ENCODE measurements around the gene MGLL. TPM values are rescaled to one million over a fixed set of nuclear protein-coding genes. Genes with fewer than 3 reads are reported as not detected.

The MGLL gene
- total RNA-seq, 1 donor from 2014 or later, result 9.4 TPM

- DNase-seq (ENCODE audit: extremely low spot score, unreplicated experiment), result no peak
- TF ChIP-seq CTCF (conservative IDR thresholded peaks at IDR 0.05), result no peak
- H3K4me1 Mint-ChIP-seq (ENCODE audit: unreplicated experiment), result peaks cover 5% of the 10 kb centered on the region
- H3K4me3 Mint-ChIP-seq, result no peak overlapping the region
- no peaks in the 10 kb centered on the region for H3K36me3 Mint-ChIP-seq
- H3K27ac Mint-ChIP-seq, result no peak overlapping the region
- H3K27me3 Mint-ChIP-seq, result peaks cover 23% of the 10 kb centered on the region
- peaks cover 12% of the 10 kb centered on the region for H3K9me3 Mint-ChIP-seq
Observed at GRCh38 chr3:127827808-127828207, 5.5 kb upstream of the MGLL start.

GRCh38 chr3:127825756-127826155, 3.4 kb upstream of the MGLL start:
- H3K4me3 Mint-ChIP-seq, result peak overlapping the region; percentile 70
- peaks cover 39% of the 10 kb centered on the region for H3K27me3 Mint-ChIP-seq
- H3K36me3 Mint-ChIP-seq, result no peaks in the 10 kb centered on the region
- peak; percentile 41 for TF ChIP-seq CTCF (conservative IDR thresholded peaks at IDR 0.05)
- DNase-seq (ENCODE audit: extremely low spot score, unreplicated experiment), result no peak
- H3K27ac Mint-ChIP-seq, result no peak overlapping the region
- peaks cover 18% of the 10 kb centered on the region for H3K4me1 Mint-ChIP-seq (ENCODE audit: unreplicated experiment)
- H3K9me3 Mint-ChIP-seq, result peaks cover 12% of the 10 kb centered on the region

- H3K36me3 Mint-ChIP-seq, result no peaks in the 10 kb centered on the region
- peak overlapping the region; percentile 67 for H3K27ac Mint-ChIP-seq
Observed at GRCh38 chr3:127824151-127824825, 2.0 kb upstream of the MGLL start.

GRCh38 chr3:127823426-127823857, 1.1 kb upstream of the MGLL start:
- Mint-ChIP-seq H3K4me1 (ENCODE audit: unreplicated experiment) (peaks cover 30% of the 10 kb centered on the region), H3K36me3 (no peaks in the 10 kb centered on the region), H3K27me3 (peaks cover 46% of the 10 kb centered on the region), H3K9me3 (no peaks in the 10 kb centered on the region), H3K4me3 (peak overlapping the region; percentile 85), H3K27ac (peak overlapping the region; percentile 74)
- no peak for DNase-seq (ENCODE audit: extremely low spot score, unreplicated experiment)
- no peak for TF ChIP-seq CTCF (conservative IDR thresholded peaks at IDR 0.05)

More at GRCh38 chr3:127824151-127824825, 2.0 kb upstream of the MGLL start:
- peaks cover 30% of the 10 kb centered on the region for H3K4me1 Mint-ChIP-seq (ENCODE audit: unreplicated experiment)
- peak overlapping the region; percentile 85 for H3K4me3 Mint-ChIP-seq
- DNase-seq (ENCODE audit: extremely low spot score, unreplicated experiment), result no peak
- TF ChIP-seq CTCF (conservative IDR thresholded peaks at IDR 0.05), result no peak
- peaks cover 46% of the 10 kb centered on the region for H3K27me3 Mint-ChIP-seq
- H3K9me3 Mint-ChIP-seq, result no peaks in the 10 kb centered on the region

GRCh38 chr3:127822682-127823425, 539 bp upstream of the MGLL start:
- Mint-ChIP-seq H3K4me3 (peak overlapping the region; percentile 92), H3K27me3 (peaks cover 46% of the 10 kb centered on the region), H3K27ac (peak overlapping the region; percentile 82), H3K36me3 (no peaks in the 10 kb centered on the region), H3K4me1 (ENCODE audit: unreplicated experiment) (peaks cover 30% of the 10 kb centered on the region), H3K9me3 (no peaks in the 10 kb centered on the region)
- no peak for DNase-seq (ENCODE audit: extremely low spot score, unreplicated experiment)
- TF ChIP-seq CTCF (conservative IDR thresholded peaks at IDR 0.05), result no peak
